ENCODE results near the gene MGAT5. TPM values are rescaled to one million over a fixed set of nuclear protein-coding genes. Genes with fewer than 3 reads are reported as not detected.

The MGAT5 gene
- total RNA-seq, 6 experiments from 2014 or later, result 4.5 to 16.0 (median 10.0) TPM

GRCh38 chr2:134413912-134414311 lies 160.0 kb downstream of the MGAT5 start:
- 24% methylated on average over 2 of the region's 2 CpGs for WGBS (ENCODE audit: insufficient coverage, low coverage, low lambda C conversion rate, missing lambda C conversion rate)
- DNase-seq (no peak), ATAC-seq (peak in 2 of 4 donors; percentile 11 to 44)
- intact Hi-C loops (cut with DNase I), result no loop called here
- Histone ChIP-seq H3K4me3 (peak overlapping the region in 1 of 3 donors; percentile 33), H3K4me1 (peaks cover 0 to 70% (median 9%) of the 10 kb centered on the region in 4 donors), H3K27ac (peak overlapping the region in 1 of 3 donors; percentile 52), H3K27me3 (no peaks in the 10 kb centered on the region), H3K9me3 (no peaks in the 10 kb centered on the region), H3K36me3 (no peaks in the 10 kb centered on the region)
- TF ChIP-seq, protein P1, sequence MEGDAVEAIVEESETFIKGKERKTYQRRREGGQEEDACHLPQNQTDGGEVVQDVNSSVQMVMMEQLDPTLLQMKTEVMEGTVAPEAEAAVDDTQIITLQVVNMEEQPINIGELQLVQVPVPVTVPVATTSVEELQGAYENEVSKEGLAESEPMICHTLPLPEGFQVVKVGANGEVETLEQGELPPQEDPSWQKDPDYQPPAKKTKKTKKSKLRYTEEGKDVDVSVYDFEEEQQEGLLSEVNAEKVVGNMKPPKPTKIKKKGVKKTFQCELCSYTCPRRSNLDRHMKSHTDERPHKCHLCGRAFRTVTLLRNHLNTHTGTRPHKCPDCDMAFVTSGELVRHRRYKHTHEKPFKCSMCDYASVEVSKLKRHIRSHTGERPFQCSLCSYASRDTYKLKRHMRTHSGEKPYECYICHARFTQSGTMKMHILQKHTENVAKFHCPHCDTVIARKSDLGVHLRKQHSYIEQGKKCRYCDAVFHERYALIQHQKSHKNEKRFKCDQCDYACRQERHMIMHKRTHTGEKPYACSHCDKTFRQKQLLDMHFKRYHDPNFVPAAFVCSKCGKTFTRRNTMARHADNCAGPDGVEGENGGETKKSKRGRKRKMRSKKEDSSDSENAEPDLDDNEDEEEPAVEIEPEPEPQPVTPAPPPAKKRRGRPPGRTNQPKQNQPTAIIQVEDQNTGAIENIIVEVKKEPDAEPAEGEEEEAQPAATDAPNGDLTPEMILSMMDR (IDR thresholded peaks at IDR 0.05), result no peak
- no peak for TF ChIP-seq POLR2A (IDR thresholded peaks at IDR 0.05)

DNA sequence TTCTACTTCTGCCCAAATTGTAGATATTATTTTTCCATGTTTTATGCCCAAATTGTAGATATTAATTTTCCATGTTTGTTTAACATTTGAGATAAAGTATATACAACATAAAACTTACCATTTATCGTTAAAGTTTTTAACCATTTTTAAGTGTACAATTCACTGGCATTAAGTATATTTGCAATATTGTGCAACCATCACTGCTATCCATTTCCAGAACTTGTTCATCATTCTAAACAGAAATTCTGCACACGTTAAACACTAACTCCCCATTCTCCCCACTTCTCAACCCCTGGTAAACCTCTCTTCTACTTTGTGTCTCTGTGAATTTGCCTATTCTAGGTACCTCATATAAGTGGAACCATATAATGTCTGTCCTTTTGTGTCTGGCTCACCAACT lies 162.1 kb downstream of the MGAT5 start:
- Histone ChIP-seq H3K4me3 (no peak overlapping the region), H3K9me3 (no peaks in the 10 kb centered on the region), H3K4me1 (peaks cover 0 to 72% (median 9%) of the 10 kb centered on the region in 4 donors), H3K36me3 (no peaks in the 10 kb centered on the region), H3K27ac (peak overlapping the region in 1 of 3 donors; percentile 77), H3K27me3 (no peaks in the 10 kb centered on the region)
- TF ChIP-seq, protein P1 (IDR thresholded peaks at IDR 0.05), result no peak
- TF ChIP-seq POLR2A (IDR thresholded peaks at IDR 0.05), result no peak
- intact Hi-C loops (cut with DNase I), result no loop called here
- ATAC-seq (no peak), DNase-seq (no peak)
- WGBS (ENCODE audit: insufficient coverage, low coverage, low lambda C conversion rate, missing lambda C conversion rate), result 45% methylated on average over 2 of the region's 2 CpGs

DNA sequence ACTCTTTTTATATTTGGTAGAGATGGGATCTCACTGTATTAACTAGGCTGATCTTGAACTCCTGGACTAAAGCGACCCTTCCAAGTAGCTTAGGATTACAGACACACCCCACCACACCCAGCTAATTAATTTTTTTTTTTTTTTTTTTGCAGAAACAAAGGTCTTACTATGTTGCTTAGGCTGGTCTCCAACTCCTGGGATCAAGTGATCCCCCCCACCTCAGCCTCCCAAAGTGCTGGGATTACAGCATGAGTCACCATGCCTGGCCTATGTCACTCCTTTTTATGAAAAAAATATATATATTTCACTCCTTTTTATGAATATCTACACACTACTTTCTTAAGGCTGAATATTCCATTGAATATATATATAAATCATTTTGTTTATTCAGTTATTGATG lies 162.8 kb downstream of the MGAT5 start:
- no peaks in the 10 kb centered on the region for H3K9me3 ChIP-seq
- intact Hi-C loops (cut with DNase I), result no loop called here
- peak overlapping the region in 1 of 3 donors; percentile 77 for H3K27ac ChIP-seq
- TF ChIP-seq, protein P1 (IDR thresholded peaks at IDR 0.05), result no peak
- no peak for TF ChIP-seq POLR2A (IDR thresholded peaks at IDR 0.05)
- DNase-seq, result no peak
- no peak for ATAC-seq
- no peak overlapping the region for H3K4me3 ChIP-seq
- H3K4me1 ChIP-seq, result peaks cover 0 to 68% (median 8%) of the 10 kb centered on the region in 4 donors
- no peaks in the 10 kb centered on the region for H3K27me3 ChIP-seq
- no peaks in the 10 kb centered on the region for H3K36me3 ChIP-seq
- WGBS (ENCODE audit: insufficient coverage, low coverage, low lambda C conversion rate, missing lambda C conversion rate), result no CpG with 5 or more reads among the region's 1 CpG

- DNase-seq (no peak), ATAC-seq (peak; percentile 70 to 83 (median 80))
- no peaks in the 10 kb centered on the region for H3K9me3 ChIP-seq
- WGBS (ENCODE audit: insufficient coverage, low coverage, low lambda C conversion rate, missing lambda C conversion rate), result 46% methylated on average over 5 of the region's 5 CpGs
- H3K36me3 ChIP-seq, result peaks cover 0 to 4% (median 0%) of the 10 kb centered on the region in 4 donors
- H3K27ac ChIP-seq, result peak overlapping the region; percentile 13 to 77 (median 50)
- peak; percentile 8 for TF ChIP-seq POLR2A (IDR thresholded peaks at IDR 0.05)
- TF ChIP-seq, protein P1 (IDR thresholded peaks at IDR 0.05), result no peak
- H3K27me3 ChIP-seq, result no peaks in the 10 kb centered on the region
- H3K4me1 ChIP-seq, result peaks cover 0 to 57% (median 7%) of the 10 kb centered on the region in 4 donors
- H3K4me3 ChIP-seq, result no peak overlapping the region
- intact Hi-C loops (cut with DNase I), result no loop called here
These were observed 164.2 kb downstream of the MGAT5 start for GRCh38 chr2:134417968-134418582.
